CD4-positive, alpha-beta T cell treated with Interferon gamma for 1 hour (primary cell): ENCODE results near the gene C5AR2.
A peak's percentile ranks its signal among the peaks of the same experiment; 100 is the strongest.
"Not testable (repeated sequence)": the region's sequence is repeated elsewhere in the genome, so short reads cannot be mapped to it uniquely, and the experiment has no call there.

Experiments
- DNase-seq: peaks from one replicate; pipeline ENCODE4 v3.0.0-alpha.2; 2020

Gene C5AR2

DNA sequence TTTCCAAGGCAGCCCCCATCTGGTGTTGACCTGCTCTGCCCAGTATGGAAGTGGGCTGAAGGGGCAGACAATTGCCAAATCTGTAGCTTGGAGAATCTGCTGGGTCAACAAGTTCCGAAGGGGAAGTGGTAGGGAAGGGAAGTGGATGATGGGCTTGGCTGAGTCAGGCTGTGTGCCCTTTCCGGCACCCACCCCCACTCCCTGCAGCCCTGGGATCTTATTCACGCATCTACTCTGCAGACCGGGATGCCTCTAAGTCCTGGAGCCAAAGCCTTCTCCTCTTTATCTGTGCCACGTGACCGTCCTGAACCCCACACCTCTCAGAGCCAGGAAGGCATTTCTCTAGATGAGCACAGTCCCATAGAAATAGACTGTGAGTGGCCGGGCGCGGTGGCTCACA is 7.5 kb upstream of the C5AR2 start:
- DNase-seq = peak; percentile 61

DNA sequence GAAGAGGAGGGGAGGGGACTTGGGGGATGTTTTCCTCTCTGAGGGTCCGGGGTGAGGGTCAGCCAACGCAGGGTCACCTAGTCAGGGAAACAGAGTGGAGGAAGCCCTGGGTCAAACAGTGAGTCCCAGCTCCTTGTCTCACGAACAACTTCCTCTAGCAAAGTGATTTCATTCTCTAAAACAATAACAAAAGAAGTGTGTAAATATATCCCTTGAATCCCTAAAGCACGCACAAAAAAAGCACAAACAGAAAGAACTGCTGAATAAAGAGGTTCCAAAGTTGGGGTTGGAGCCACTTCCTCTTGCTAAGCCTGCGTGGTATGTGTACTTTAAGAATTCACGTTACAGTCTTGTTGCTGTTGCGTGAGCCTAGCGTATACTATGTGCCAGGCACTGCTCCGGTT is 1.5 kb upstream of the C5AR2 start:
- no peak for DNase-seq

DNA sequence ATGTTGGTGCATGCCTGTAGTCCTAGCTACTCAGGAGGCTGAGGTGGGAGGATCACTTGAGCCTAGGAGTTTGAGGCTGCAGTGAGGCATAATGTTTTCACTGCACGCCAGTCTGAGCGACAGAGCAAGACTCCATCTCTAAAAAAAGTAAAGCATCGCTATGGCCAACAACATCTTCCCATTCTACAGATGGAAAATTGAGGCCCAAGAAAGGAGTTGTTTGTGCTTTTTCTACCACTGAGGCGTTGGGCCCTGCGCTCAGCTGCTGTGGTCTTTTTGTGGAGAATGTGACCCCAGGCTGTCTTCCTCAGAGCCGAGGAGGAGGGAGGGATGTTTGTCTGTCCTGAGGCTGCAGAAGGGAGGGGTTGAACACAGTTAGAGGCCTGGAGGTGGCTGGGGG is 485 bp upstream of the C5AR2 start:
- no peak for DNase-seq

DNA sequence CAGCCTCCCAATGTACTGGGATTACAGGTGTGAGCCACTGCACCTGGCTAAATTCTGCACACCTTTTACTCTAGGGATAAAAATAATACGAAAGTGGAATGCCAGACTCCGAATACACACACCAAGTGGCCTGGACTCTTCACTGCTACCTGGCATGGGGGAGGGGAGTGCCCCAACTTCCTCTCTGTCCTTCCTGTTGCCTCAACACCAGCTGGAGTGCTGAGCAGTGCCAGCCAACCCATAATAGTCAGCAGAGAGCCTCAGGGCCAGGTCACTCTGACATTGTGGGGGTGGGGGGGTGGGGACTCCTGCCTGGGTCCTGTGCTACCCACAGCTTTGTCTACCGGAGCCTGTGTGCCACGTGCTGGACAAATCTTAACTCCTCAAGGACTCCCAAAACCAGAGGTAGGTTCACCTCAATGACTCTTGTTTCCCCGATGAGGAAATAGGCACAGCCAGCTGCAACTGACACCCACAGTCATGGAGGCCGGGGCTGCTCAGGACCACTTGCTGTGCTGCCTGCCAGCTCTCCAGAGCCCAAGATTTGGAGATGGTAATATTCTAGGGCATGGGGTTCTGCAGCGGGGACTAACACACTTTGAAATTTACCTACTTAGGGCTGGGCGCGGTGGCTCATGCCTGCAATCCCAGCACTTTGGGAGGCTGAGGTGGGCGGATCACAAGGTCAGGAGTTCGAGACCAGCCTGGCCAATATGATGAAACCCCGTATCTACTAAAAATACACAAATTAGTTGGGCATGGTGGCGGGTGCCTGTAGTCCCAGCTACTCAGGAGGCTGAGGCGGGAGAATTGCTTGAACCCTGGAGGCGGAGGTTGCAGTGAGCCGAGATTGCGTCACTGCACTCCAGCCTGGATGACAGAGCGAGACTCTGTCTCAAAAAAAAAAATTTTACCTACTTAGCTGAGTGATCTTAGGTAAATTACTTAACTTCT is 5.1 kb downstream of the C5AR2 start:
- peak; percentile 74 for DNase-seq

DNA sequence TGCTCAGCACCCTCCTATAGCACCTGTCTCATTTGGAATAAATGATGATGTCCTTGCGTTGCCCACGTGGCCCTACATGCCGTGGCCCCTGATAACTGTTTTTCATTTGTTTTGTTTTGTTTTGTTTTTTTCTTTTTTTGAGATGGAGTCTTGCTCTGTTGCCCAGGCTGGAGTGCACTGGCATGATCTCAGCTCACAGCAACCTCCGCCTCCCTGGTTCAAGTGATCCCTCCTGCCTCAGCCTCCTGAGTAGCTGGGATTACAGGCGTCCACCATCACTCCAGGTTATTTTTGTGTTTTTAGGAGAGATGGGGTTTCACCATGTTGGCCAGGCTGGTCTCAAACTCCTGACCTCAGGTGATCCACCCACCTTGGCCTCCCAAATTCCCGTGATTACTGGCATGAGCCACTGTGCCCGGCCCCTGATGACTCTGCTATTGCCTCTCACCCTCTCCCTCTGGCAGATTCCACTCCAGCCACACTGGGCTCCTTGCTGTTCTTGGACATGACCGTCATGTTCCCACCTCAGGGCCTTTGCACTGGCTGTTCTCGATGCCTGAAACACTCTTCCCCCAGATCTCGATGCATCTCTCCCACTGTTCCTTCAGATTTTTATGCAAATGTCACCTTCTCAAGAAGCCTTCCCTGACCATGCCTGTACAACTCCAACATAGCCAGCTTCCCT is 7.4 kb downstream of the C5AR2 start:
- DNase-seq = no peak

DNA sequence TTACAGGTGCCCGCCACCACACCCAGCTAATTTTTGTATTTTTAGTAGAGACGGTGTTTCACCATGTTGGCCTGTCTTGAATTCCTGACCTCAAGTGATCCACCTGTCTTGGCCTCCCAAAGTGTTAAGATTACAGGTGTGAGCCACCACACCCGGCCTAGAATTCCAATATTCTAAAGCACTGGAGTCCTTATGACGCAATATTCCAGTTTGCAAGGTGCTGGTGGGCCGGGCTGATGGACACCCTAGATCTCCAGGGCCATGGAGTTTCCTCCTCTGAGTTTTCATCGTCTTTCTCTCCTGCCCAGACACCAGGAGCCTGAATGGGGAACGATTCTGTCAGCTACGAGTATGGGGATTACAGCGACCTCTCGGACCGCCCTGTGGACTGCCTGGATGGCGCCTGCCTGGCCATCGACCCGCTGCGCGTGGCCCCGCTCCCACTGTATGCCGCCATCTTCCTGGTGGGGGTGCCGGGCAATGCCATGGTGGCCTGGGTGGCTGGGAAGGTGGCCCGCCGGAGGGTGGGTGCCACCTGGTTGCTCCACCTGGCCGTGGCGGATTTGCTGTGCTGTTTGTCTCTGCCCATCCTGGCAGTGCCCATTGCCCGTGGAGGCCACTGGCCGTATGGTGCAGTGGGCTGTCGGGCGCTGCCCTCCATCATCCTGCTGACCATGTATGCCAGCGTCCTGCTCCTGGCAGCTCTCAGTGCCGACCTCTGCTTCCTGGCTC is 8.7 kb downstream of the C5AR2 start:
- no peak for DNase-seq

DNA sequence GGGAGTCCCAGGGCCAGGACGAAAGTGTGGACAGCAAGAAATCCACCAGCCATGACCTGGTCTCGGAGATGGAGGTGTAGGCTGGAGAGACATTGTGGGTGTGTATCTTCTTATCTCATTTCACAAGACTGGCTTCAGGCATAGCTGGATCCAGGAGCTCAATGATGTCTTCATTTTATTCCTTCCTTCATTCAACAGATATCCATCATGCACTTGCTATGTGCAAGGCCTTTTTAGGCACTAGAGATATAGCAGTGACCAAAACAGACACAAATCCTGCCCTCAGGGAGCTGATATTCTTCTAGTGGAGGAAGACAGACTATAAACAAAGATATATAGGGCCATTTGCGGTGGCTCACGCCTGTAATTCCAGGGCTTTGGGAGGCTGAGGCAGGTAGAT is 9.8 kb downstream of the C5AR2 start:
- no peak for DNase-seq

DNA sequence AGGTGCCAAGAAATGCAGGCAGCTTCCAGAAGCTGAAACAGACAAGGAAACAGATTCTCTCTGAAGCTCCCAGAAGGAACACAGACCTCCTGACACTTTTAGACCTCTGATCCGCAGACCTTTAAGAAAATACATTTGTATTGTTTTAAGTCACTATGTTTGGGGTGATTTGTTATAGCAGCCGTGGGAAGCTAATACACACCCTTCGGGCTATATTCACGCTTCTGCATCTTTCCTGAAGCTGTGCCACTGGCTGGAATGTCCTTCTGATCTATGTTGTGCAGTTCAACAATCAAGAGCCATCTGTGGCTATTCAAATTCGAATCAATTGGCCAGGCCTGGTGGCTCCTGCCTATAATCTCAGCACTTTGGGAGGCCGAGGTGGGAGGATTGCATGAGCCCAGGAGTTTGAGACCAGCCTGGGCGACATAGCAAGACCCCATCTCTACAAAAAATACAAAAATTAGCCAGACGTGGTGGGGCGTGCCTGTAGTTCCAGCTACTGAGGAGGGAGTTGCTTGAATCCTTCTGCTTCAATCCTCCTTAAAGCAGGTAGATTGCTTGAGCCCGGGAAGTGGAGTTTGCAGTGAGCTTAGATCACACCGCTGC is 11.3 kb downstream of the C5AR2 start:
- DNase-seq = no peak

DNA sequence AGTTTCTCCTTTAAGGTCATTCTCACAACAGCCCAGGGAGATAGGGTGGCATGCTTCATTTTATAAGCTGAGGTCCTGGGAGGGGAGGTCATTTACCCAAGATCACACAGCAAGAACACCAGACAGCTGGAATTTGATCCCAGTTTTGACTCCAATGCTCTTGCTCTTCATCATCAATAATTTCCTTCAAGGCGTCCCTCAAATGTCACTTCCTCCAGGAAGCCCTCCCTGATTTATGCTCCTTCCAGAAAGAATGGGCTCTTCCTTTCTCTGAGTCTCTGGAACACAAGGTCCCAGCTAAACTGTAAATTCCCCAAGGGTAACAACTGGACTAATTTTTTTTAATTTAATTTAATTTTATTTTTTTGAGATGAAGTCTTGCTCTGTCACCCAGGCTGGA is 12.4 kb downstream of the C5AR2 start:
- DNase-seq = no peak

DNA sequence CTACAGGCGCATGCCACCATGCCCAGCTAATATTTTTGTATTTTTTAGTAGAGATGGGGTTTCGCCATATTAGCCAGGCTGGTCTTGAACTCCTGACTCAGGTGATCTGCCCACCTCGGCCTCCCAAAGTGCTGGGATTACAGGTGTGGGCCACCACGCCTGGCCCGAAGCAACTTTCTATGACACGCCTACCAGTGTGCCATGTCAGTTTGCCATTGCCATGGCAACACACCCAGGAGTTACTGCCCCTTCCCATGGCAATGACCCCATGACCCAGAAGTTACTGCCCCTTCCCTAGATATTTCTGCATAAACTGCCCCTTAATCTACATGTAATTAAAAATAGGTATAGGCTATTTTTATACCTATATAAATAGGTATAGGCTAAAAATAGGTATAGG is 14.0 kb downstream of the C5AR2 start:
- not testable (repeated sequence) for DNase-seq

DNA sequence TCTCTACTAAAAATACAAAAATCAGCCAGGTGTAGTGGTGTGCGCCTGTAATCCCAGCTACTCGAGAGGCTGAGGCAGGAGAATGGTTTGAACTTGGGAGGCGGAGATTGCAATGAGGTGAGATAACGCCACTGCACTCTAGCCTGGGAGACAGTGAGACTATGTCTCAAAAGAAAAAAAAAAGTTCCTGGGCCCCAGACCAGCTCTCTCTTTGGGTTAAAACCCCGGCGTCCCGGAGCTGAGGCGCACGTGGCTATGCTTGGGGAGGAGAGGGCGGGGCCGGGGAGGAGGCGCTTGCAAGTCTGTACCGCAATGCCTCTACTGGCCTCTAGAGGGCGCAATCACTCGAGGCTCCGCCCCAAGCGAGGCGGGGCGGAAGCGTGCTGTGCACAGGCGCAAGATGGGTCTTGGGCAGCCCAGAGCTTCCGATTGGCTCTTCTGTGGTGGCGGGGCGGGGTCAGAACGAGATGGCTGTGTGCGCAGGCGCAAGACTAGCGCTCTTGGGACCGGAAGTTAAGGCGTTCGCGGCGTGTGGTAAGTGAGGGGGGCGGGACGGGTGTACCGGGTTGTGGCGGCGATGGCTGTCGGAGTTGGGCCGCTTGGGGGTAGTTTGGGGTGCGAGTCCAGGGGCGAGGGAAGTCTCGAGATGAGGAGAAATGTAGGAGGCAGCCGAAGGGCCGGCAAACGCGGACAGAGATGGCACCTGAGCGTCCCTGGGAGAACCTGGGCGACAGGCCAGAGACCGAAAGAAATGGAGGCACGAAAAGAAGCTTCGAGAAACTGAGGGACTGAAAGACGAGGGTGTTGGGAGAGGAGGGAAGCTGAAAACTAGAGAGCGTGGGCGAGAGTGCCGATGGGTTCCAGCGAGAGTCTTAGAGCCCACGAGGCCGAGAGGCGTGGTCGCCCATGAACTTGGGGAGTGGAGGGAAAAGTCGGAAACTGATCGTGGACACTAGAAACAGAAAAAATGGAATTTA is 17.1 kb downstream of the C5AR2 start, which contains the start of gene DHX34:
DHX34 (plus strand) TSS at position 497 of the 977 bp plus-strand sequence. CDS start 3,716 bp downstream, outside the sequence.
- peak; percentile 99 for DNase-seq

DNA sequence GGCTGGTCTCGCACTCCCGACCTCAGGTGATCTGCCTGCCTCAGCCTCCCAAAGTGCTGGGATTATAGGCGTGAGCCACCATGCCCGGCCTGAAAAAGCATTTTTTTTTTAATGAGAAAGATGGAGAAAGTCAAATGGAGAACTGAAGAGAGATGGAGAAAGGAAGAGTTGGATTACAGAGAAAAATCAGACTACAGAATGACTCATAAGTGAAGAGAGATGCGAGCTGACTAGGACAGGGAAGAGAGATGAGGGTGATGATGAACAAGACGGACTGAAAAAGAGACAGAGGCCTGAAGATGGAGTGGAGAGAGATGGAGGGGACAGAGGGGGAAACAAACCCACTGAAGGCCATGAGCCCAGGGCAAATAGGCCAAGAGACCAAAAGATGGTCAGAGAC is 18.7 kb downstream of the C5AR2 start:
- DNase-seq = no peak

DNA sequence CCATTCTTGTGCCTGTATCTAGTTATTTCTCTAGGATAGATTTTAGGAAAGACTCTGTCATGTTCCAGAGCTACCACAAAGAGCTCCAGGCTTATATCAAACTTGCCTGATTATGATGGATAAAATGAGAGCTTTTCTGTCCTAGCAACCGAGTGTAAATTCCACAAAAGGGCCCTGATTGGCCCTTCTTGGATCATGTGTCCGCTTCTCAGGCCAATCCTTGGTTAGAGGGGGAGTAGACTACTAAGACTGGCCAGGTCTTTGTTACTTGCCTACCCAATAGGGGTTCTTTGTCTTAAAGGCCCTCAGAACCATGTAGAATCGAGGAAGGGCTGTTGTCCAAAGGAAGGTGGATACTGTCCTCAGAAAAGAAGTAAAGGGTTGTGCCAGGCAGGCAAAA is 19.6 kb downstream of the C5AR2 start:
- DNase-seq = no peak

DNA sequence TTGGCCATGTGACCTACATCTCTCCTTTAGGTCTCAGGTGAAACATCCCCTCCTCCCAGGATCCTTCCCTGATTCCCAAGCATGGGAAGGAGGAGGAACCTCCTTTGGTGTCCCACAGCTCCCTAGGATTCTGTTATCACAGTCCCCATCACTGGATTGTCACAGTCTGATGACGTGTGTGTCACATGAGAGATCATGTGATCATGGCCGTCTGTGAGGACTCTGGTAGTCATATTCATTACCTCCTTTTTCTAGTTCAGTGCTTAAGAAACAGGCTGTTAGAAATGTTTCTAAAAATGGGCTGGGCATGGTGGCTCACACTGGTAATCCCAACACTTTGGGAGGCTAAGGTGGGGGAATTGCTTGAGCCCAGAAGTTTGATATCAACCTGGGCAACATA is 20.1 kb downstream of the C5AR2 start:
- no peak for DNase-seq

DNA sequence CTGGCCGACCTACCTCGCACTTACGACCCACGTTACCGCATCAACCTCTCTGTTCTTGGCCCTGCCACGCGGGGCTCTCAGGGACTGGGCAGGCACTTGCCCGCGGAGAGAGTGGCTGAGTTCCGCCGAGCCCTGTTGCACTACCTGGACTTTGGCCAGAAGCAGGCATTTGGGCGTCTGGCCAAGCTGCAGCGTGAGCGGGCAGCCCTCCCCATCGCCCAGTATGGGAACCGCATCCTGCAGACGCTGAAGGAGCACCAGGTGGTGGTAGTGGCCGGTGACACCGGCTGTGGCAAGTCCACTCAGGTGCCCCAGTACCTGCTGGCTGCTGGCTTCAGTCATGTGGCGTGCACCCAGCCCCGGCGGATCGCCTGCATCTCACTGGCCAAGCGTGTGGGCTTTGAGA is 21.3 kb downstream of the C5AR2 start:
- DNase-seq = no peak

DNA sequence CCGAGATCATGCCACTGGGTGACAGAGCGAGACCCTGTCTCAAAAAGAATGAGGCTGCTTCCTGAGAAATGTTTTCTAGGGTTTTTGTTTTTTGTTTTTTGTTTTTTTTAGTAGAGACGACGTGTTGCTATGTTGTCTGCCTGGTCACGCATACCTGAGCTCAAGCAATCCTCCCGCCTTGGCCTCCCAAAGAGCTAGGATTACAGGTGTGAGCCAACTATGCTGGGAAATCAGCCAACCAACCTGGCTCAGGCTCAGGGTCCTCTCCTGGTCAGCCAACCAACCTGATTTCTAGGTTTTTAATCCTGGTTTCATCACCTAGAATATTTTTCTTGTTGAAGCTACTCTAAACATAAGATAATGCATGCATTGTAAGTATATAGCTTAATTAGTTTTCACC is 24.9 kb downstream of the C5AR2 start:
- DNase-seq = no peak

DNA sequence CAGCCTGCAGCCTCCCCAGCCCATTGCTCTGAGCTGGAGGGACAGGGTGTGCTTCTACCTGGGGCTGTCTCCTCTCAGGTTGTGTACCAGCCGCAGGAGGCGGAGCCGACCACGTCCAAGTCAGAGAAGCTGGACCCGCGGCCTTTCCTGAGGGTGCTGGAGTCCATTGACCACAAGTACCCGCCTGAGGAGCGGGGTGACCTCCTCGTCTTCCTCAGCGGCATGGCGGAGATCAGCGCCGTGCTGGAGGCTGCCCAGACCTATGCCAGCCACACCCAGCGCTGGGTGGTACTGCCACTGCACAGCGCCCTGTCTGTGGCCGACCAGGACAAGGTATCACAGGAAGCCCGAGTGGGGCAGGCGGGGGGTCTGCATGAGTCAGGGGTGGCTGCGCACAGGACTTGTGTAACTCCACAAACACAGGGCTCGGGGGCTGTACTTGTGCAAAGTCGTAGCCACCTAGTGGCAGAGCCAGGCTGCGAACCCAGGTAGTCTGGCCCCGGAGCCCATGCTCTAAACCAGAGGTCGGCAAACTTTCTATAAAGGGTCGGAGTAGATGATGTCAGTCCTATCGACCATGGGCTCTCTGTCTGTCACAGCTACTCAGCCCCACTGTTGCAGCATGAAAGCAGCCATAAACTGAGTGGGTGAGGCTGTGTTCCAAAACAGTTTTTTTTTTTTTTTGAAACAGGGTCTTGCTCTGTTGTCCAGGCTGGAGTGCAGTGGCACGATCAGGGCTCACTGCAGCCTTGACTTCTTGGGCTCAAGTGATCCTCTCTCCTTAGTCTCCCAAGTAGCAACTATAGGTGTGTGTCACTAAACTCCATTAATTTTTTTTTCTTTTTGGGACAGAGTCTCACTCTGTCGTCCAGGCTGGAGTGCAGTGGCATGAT is 26.1 kb downstream of the C5AR2 start:
- no peak for DNase-seq

DNA sequence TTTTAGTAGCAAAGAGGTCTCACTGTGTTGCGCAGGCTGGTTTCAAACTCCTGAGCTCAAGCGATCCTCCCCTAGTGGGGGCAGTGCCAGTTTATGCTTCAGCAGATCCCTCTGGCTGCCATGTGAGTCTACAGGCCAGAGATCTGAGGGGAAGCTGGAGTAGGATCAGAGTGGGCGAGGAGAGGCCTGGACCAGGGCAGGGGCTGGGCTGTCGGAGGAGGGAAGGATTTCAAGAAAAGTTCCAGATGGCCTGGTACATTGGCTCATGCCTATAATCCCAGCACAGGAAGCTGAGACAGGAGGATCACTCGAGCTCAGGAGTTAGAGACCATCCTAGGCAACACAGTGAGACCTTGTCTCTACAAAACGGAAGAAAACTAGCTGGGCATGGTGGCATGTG is 27.0 kb downstream of the C5AR2 start:
- no peak for DNase-seq

DNA sequence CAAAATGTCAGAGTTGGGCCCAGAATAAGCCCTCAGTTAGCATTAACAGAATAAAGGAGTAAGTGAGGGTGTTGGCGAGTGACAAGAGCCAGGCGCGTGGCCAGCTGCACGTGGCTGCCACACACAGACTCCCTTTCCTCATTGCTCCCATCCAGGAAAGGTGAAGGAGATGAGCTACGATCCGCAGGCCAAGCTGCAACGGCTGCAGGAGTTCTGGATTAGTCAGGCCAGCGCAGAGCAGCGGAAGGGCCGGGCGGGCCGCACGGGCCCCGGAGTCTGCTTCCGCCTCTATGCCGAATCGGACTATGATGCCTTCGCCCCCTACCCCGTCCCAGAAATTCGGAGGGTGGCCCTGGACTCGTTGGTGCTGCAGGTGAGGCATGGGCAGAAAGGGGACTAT is 30.3 kb downstream of the C5AR2 start:
- DNase-seq = no peak

DNA sequence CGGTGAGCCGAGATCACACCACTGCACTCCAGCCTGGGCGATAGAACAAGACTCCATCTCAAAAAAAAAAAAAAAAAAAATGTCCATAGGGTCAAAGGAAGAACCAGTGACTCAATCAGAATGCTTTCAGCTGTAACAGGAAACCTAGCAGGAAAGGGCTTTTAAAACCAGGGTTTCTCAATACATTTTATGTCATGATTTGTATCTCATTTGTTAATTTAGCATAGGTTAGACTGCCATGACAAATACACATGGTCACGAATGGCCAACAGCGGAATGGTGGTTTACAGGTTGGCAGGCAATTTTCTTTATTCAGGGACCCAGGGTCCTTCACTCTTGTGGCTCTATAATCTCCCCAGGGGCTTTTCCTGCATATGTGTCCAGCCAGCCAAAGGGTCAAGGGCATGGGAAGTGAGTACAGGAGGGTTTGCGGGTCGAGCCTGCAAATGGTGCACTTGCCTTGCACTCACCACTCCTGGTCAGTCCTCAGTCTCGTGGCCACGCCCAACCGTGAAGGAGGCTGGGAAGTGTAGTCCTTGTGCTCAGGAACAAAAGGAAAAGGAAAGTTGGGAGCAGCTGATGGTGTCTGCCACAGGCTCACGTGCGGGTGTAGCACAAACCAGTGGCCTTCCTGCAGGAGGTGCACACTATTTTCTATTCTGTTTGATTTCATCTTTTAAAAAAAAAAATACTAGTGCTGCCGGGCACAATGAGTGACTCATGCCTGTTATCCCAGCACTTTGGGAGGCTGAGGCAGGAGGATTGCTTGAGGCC is 32.0 kb downstream of the C5AR2 start:
- no peak for DNase-seq
